WTC11 (cell line): ENCODE data around the gene POMT2. TPM values are rescaled to one million over a fixed set of nuclear protein-coding genes. Genes with fewer than 3 reads are reported as not detected.

Experiments
- ATAC-seq: fragments of 200-7000 bp; cut with Tn5 transposase; 2 replicates; pipeline ENCODE4 v1.10.0; 2021; ENCODE audit warnings: mild to moderate bottlenecking, moderate library complexity
- CTCF ChIA-PET: fragments of 300-600 bp; sonication (Branson Sonifier 250); formaldehyde crosslinking; loops from one replicate; lab custom pipeline; 2021; ENCODE audit warnings: antibody characterized with exemption; lab: Charles Lee
- POLR2A ChIA-PET: fragments of 350-600 bp; sonication (Branson Sonifier 250); formaldehyde crosslinking; loops from one replicate; lab custom pipeline; 2021; ENCODE audit warnings: antibody characterized with exemption; lab: Charles Lee
- DNase-seq: peaks from one replicate; pipeline ENCODE4 v3.0.0; 2021; ENCODE audit warnings: low spot score
- H3K27ac Mint-ChIP-seq: 2 replicates; pipeline ENCODE4 v1.8.0; 2021; ENCODE audit warnings: mixed read lengths
- H3K27me3 Mint-ChIP-seq: 2 replicates; pipeline ENCODE4 v1.8.0; 2021; ENCODE audit warnings: low read depth, mild to moderate bottlenecking, moderate library complexity, mixed read lengths
- H3K36me3 Mint-ChIP-seq: 2 replicates; pipeline ENCODE4 v1.8.0; 2021; ENCODE audit warnings: mixed read lengths
- H3K4me1 Mint-ChIP-seq: 2 replicates; pipeline ENCODE4 v1.8.0; 2022; ENCODE audit warnings: mixed read lengths
- H3K4me3 Mint-ChIP-seq: 2 replicates; pipeline ENCODE4 v1.8.0; 2021; ENCODE audit warnings: mild to moderate bottlenecking, moderate library complexity, mixed read lengths
- H3K9me3 Mint-ChIP-seq: 2 replicates; pipeline ENCODE4 v1.8.0; 2021; ENCODE audit warnings: mixed read lengths
- CREM ChIP-seq: sonication (generic); formaldehyde crosslinking; IDR thresholded peaks from 2 replicates; pipeline ENCODE4 v1.8.1; 2022; ENCODE audit warnings: mild to moderate bottlenecking, missing genetic modification reagents, moderate library complexity
- ELF4 ChIP-seq: sonication (generic); formaldehyde crosslinking; IDR thresholded peaks from 2 replicates; pipeline ENCODE4 v1.8.1; 2022; ENCODE audit warnings: low read depth, mild to moderate bottlenecking, moderate library complexity, missing genetic modification reagents
- FOXJ3 ChIP-seq: sonication (generic); formaldehyde crosslinking; IDR thresholded peaks from 2 replicates; pipeline ENCODE4 v1.9.0; 2021; ENCODE audit warnings: missing genetic modification reagents, mild to moderate bottlenecking, borderline replicate concordance
- GRHL2 ChIP-seq: fragments of 250-450 bp; sonication (Bioruptor Pico); IDR thresholded peaks from 2 replicates; pipeline ENCODE4 v1.8.0; 2022; ENCODE audit warnings: mild to moderate bottlenecking, moderate library complexity; ENCODE audit not compliant: insufficient replicate concordance, severe bottlenecking
- MXD4 ChIP-seq: fragments of 250-450 bp; sonication (Bioruptor Pico); IDR thresholded peaks from 2 replicates; pipeline ENCODE4 v1.8.0; 2021; ENCODE audit warnings: mild to moderate bottlenecking, moderate library complexity, borderline replicate concordance
- NFATC4 ChIP-seq: fragments of 250-450 bp; sonication (Bioruptor Pico); IDR thresholded peaks from 2 replicates; pipeline ENCODE4 v1.9.0; 2021; ENCODE audit warnings: mild to moderate bottlenecking
- NFE2L1 ChIP-seq: sonication (generic); formaldehyde crosslinking; IDR thresholded peaks from 2 replicates; pipeline ENCODE4 v1.8.1; 2023; ENCODE audit warnings: missing genetic modification reagents
- NFYB ChIP-seq: sonication (generic); formaldehyde crosslinking; conservative IDR thresholded peaks from 2 replicates; pipeline ENCODE4 v1.8.0; 2022; ENCODE audit warnings: low read depth, missing genetic modification reagents
- NR1H2 ChIP-seq: sonication (generic); formaldehyde crosslinking; IDR thresholded peaks from 2 replicates; pipeline ENCODE4 v1.9.0; 2021; ENCODE audit warnings: mild to moderate bottlenecking, moderate library complexity, missing genetic modification reagents
- NR2C2 ChIP-seq: sonication (generic); formaldehyde crosslinking; IDR thresholded peaks from 2 replicates; pipeline ENCODE4 v1.8.0; 2022; ENCODE audit warnings: mild to moderate bottlenecking, missing genetic modification reagents
- OVOL2 ChIP-seq: fragments of 250-450 bp; sonication (Bioruptor Pico); IDR thresholded peaks from 2 replicates; pipeline ENCODE4 v1.9.0; 2021; ENCODE audit warnings: mild to moderate bottlenecking, borderline replicate concordance
- ZNF219 ChIP-seq: sonication (generic); formaldehyde crosslinking; IDR thresholded peaks from 2 replicates; pipeline ENCODE4 v1.8.0; 2023; ENCODE audit warnings: missing genetic modification reagents, mild to moderate bottlenecking, borderline replicate concordance
- ZNF396 ChIP-seq: fragments of 250-450 bp; sonication (Bioruptor Pico); IDR thresholded peaks from 2 replicates; pipeline ENCODE4 v1.8.0; 2021; ENCODE audit warnings: mild to moderate bottlenecking, moderate library complexity, borderline replicate concordance
- total RNA-seq: library from RNA; stranded (reverse); gene quantifications from 3 replicates; pipeline ENCODE4 v1.2.3, GENCODE V29; 2021
- TF ChIP-seq, protein P1 (sequence below): fragments of 200-600 bp; IDR thresholded peaks from 2 replicates; pipeline ENCODE4 v1.8.0; 2022; ENCODE audit warnings: antibody characterized with exemption
- TF ChIP-seq, protein P2 (sequence below): sonication (generic); formaldehyde crosslinking; IDR thresholded peaks from 2 replicates; pipeline ENCODE4 v1.8.1; 2022; ENCODE audit warnings: mild to moderate bottlenecking, missing genetic modification reagents, moderate library complexity, borderline replicate concordance
- TF ChIP-seq, protein P3 (sequence below): fragments of 250-450 bp; sonication (Bioruptor Pico); conservative IDR thresholded peaks from 2 replicates; pipeline ENCODE4 v1.9.0; 2021; ENCODE audit warnings: mild to moderate bottlenecking
- TF ChIP-seq, protein P4 (sequence below): sonication (generic); formaldehyde crosslinking; IDR thresholded peaks from 2 replicates; pipeline ENCODE4 v1.8.1; 2023; ENCODE audit warnings: mild to moderate bottlenecking, moderate library complexity, missing genetic modification reagents
- TF ChIP-seq, protein P5 (sequence below): sonication (generic); formaldehyde crosslinking; conservative IDR thresholded peaks from 2 replicates; pipeline ENCODE4 v1.8.1; 2022; ENCODE audit warnings: mild to moderate bottlenecking, missing genetic modification reagents
- TF ChIP-seq, protein P6 (sequence below): fragments of 250-450 bp; sonication (Bioruptor Pico); IDR thresholded peaks from 2 replicates; pipeline ENCODE4 v1.9.0; 2021; ENCODE audit warnings: moderate library complexity, mild to moderate bottlenecking, inconsistent platforms, borderline replicate concordance
- TF ChIP-seq, protein P7 (sequence below): sonication (generic); formaldehyde crosslinking; IDR thresholded peaks from 2 replicates; pipeline ENCODE4 v1.8.1; 2023; ENCODE audit warnings: mild to moderate bottlenecking, missing genetic modification reagents

Gene POMT2
- total RNA-seq, 1 experiment from 2014 or later: 38.7 TPM

DNA sequence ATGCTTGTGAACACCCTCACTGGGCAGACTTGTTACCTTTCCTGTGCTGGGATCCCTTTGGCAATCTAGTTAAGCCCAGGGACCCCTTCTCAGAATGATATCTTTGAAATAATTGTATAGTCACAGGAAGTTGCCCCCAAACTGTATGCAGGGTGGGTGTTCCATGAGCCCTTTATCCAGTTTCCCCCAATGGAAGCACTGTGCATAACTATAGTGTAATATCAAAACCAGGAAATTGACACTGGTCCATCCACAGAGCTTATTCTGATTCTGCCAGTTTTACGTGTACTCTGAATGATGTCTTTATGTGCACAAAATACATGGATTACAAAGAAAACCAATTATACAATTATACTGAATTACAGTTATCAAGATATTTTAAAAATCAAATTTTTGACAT lies 73.9 kb downstream of the POMT2 start (continued):
- TF ChIP-seq NR2C2 (CRISPR knock-in tag): no peak
- no peak for TF ChIP-seq NFE2L1 (CRISPR knock-in tag)
- TF ChIP-seq, all 79 proteins: peak for 0

DNA sequence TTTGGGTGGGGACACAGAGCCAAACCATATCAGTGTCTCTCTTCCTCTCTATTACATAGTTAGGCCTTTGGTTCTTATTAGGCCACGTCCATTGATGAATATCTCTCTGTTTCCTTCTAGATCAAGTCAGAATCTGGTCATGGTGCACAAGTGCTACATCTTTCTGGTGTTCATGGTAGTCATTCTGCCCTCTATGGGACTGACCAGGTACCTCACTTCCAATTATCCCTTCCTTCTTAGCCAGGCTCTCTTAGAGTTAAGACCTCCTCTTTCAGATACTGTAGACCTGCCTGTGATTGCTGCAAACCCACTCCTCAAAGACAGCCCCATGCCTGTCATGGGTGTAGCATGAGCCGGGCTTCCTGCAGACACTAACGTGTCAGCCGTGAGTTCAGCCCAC lies 74.9 kb downstream of the POMT2 start:
- H3K4me3 Mint-ChIP-seq: no peak overlapping the region
- H3K9me3 Mint-ChIP-seq: no peaks in the 10 kb centered on the region
- H3K36me3 Mint-ChIP-seq: no peaks in the 10 kb centered on the region
- no peaks in the 10 kb centered on the region for H3K27me3 Mint-ChIP-seq
- CTCF ChIA-PET: interaction anchor here (0.8 to 1.9 kb wide), 3 partner anchors 32 to 93 kb away, joined by 3 to 8 read pairs (median 3); no protein-coding TSS in a partner anchor
- H3K4me1 Mint-ChIP-seq: no peaks in the 10 kb centered on the region
- ATAC-seq (peak; percentile 72), DNase-seq (no peak)
- POLR2A ChIA-PET: no interaction called here
- H3K27ac Mint-ChIP-seq: no peak overlapping the region
- TF ChIP-seq OVOL2: no peak
- TF ChIP-seq, protein P1, sequence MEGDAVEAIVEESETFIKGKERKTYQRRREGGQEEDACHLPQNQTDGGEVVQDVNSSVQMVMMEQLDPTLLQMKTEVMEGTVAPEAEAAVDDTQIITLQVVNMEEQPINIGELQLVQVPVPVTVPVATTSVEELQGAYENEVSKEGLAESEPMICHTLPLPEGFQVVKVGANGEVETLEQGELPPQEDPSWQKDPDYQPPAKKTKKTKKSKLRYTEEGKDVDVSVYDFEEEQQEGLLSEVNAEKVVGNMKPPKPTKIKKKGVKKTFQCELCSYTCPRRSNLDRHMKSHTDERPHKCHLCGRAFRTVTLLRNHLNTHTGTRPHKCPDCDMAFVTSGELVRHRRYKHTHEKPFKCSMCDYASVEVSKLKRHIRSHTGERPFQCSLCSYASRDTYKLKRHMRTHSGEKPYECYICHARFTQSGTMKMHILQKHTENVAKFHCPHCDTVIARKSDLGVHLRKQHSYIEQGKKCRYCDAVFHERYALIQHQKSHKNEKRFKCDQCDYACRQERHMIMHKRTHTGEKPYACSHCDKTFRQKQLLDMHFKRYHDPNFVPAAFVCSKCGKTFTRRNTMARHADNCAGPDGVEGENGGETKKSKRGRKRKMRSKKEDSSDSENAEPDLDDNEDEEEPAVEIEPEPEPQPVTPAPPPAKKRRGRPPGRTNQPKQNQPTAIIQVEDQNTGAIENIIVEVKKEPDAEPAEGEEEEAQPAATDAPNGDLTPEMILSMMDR: peak; percentile 35
- TF ChIP-seq ZNF396 (CRISPR knock-in tag): no peak
- no peak for TF ChIP-seq ZNF219 (CRISPR knock-in tag)
- TF ChIP-seq, protein P2, sequence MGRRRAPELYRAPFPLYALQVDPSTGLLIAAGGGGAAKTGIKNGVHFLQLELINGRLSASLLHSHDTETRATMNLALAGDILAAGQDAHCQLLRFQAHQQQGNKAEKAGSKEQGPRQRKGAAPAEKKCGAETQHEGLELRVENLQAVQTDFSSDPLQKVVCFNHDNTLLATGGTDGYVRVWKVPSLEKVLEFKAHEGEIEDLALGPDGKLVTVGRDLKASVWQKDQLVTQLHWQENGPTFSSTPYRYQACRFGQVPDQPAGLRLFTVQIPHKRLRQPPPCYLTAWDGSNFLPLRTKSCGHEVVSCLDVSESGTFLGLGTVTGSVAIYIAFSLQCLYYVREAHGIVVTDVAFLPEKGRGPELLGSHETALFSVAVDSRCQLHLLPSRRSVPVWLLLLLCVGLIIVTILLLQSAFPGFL (CRISPR knock-in tag): no peak
- TF ChIP-seq, protein P3, sequence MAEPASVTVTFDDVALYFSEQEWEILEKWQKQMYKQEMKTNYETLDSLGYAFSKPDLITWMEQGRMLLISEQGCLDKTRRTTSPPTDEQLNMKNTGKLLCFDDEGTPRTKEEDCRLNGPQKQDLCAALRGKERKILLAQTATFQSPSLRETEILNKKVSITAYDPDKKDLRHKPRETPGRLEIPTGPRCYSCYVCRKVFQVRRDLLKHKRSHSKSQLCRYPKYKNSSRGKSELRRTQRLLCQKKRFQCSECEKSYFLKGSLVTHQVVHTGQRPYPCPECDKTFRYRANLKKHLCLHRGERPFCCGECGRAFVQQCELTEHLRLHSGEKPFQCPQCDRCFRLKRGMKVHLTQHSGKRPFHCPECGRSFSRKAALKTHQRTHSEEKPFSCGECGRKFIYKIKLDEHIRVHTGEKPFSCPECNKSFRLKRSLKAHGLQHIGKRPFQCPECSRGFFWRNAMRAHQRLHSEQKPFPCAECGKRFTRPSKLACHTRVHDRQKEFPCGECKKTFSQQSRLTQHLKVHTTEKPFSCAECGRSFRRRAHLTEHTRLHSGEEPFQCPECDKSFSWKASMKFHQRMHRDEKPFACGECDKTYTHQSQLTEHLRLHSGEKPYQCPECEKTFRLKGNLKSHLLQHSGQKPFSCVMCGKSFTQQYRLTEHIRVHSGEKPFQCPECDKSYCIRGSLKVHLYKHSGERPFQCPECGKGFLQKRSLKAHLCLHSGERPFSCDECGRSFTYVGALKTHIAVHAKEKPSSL (CRISPR knock-in tag): no peak
- no peak for TF ChIP-seq ELF4 (CRISPR knock-in tag)
- TF ChIP-seq, protein P4, sequence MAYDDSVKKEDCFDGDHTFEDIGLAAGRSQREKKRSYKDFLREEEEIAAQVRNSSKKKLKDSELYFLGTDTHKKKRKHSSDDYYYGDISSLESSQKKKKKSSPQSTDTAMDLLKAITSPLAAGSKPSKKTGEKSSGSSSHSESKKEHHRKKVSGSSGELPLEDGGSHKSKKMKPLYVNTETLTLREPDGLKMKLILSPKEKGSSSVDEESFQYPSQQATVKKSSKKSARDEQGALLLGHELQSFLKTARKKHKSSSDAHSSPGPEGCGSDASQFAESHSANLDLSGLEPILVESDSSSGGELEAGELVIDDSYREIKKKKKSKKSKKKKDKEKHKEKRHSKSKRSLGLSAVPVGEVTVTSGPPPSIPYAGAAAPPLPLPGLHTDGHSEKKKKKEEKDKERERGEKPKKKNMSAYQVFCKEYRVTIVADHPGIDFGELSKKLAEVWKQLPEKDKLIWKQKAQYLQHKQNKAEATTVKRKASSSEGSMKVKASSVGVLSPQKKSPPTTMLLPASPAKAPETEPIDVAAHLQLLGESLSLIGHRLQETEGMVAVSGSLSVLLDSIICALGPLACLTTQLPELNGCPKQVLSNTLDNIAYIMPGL (CRISPR knock-in tag): no peak
- TF ChIP-seq, all 79 proteins: peak for 1

DNA sequence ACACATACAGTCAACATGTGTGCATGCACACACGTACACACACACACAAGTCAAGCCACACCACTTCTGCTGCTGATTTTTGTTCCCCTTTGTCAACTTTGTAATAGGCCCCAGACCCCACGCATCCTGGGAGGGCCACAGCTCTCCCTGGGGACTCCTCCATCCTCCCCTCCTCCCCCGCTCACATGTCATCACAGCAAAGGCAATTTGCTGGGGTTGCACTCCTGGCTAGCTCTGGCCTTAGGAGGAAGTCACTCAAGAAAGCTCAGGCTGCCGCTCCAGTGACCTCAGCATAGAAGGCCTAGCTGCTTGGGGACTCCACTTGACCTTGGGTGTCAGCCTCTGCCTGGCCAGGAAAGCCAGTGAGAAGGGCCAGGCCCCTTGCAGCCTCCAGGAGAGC lies 76.8 kb downstream of the POMT2 start:
- no peak overlapping the region for H3K4me3 Mint-ChIP-seq
- H3K36me3 Mint-ChIP-seq: no peaks in the 10 kb centered on the region
- ChIA-PET CTCF (no interaction called here), POLR2A (no interaction called here)
- DNase-seq (no peak), ATAC-seq (no peak)
- H3K4me1 Mint-ChIP-seq: no peaks in the 10 kb centered on the region
- TF ChIP-seq FOXJ3 (CRISPR knock-in tag) (no peak), NFATC4 (CRISPR knock-in tag) (no peak), NR1H2 (no peak), CREM (no peak), MXD4 (CRISPR knock-in tag) (no peak), GRHL2 (CRISPR knock-in tag) (no peak), NFYB (CRISPR knock-in tag) (no peak)
- TF ChIP-seq, protein P4 (CRISPR knock-in tag): no peak
- TF ChIP-seq, protein P5, sequence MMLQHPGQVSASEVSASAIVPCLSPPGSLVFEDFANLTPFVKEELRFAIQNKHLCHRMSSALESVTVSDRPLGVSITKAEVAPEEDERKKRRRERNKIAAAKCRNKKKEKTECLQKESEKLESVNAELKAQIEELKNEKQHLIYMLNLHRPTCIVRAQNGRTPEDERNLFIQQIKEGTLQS: no peak
- TF ChIP-seq, protein P6, sequence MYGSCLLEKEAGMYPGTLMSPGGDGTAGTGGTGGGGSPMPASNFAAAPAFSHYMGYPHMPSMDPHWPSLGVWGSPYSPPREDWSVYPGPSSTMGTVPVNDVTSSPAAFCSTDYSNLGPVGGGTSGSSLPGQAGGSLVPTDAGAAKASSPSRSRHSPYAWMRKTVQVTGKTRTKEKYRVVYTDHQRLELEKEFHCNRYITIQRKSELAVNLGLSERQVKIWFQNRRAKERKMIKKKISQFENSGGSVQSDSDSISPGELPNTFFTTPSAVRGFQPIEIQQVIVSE (CRISPR knock-in tag): no peak
- TF ChIP-seq, protein P7, sequence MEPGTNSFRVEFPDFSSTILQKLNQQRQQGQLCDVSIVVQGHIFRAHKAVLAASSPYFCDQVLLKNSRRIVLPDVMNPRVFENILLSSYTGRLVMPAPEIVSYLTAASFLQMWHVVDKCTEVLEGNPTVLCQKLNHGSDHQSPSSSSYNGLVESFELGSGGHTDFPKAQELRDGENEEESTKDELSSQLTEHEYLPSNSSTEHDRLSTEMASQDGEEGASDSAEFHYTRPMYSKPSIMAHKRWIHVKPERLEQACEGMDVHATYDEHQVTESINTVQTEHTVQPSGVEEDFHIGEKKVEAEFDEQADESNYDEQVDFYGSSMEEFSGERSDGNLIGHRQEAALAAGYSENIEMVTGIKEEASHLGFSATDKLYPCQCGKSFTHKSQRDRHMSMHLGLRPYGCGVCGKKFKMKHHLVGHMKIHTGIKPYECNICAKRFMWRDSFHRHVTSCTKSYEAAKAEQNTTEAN (CRISPR knock-in tag): no peak
- H3K9me3 Mint-ChIP-seq: no peaks in the 10 kb centered on the region
- no peaks in the 10 kb centered on the region for H3K27me3 Mint-ChIP-seq
- H3K27ac Mint-ChIP-seq: no peak overlapping the region
